ENCODE results near the gene RTP3.

RTP3 gene

DNA sequence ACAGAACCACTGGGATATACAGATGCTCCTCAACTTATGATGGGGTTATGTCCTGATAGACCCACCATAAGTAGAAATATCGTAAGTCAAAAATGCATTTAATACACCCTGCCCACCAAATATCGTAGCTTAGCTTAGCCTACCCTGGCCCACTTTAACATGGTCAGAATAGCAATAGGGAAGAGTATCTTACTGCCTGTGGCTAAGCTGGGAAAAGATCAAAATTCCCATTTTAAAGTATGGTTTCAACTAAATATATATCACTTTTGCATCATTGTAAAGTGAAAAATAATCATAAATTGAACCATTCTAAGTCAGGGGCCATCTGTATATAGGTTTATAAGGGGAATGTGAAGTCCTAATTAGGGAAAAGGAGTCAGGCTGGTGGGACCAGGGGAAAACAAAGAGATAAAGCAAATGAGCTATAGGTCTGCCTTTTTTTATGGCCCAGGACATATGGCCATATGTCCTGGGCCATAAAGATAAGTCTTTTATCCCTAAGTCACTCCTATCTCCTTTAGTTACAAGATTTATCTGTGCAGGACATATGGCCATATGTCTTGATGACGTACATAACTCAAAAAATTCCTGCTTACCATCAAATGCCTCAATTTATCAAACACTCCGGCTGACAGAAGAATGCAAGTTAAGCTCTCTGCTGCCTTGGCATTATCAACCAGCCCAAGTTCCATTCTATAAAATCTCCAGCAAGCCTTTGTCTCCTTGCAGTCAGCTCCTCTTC, 11.2 kb downstream of the RTP3 start:
- Histone ChIP-seq H3K4me2 (ENCODE audit: low read depth, low read length) (no peak overlapping the region), H3K9ac (ENCODE audit: low read length) (no peak overlapping the region), H3K36me3 (replicated peaks; ENCODE audit: insufficient read depth, low read length) (no peaks in the 10 kb centered on the region), H3F3A (ENCODE audit: insufficient read depth, low read length) (no peaks in the 10 kb centered on the region), H3K27ac (ENCODE audit: low read length) (no peak overlapping the region), H3K9me2 (replicated peaks; ENCODE audit: insufficient read depth, low read length) (no peaks in the 10 kb centered on the region), H2AFZ (ENCODE audit: low read length) (no peak overlapping the region), H3K27me3 (replicated peaks; ENCODE audit: insufficient read depth, low read length) (no peaks in the 10 kb centered on the region), H3K9me3 (replicated peaks; ENCODE audit: insufficient read depth, low read length) (no peaks in the 10 kb centered on the region), H3K79me2 (ENCODE audit: low read length) (no peaks in the 10 kb centered on the region), H3K4me1 (ENCODE audit: low read length) (peaks cover 17% of the 10 kb centered on the region), H4K20me1 (ENCODE audit: insufficient read depth, low read length) (no peaks in the 10 kb centered on the region), H3K4me3 (ENCODE audit: low read length) (no peak overlapping the region)
- TF ChIP-seq EZH2 (optimal IDR thresholded peaks at IDR 0.05; ENCODE audit: low read depth, low read length) (no peak), EZH2phosphoT487 (IDR thresholded peaks at IDR 0.05; ENCODE audit: low read length) (no peak)
- TF ChIP-seq, protein P1, sequence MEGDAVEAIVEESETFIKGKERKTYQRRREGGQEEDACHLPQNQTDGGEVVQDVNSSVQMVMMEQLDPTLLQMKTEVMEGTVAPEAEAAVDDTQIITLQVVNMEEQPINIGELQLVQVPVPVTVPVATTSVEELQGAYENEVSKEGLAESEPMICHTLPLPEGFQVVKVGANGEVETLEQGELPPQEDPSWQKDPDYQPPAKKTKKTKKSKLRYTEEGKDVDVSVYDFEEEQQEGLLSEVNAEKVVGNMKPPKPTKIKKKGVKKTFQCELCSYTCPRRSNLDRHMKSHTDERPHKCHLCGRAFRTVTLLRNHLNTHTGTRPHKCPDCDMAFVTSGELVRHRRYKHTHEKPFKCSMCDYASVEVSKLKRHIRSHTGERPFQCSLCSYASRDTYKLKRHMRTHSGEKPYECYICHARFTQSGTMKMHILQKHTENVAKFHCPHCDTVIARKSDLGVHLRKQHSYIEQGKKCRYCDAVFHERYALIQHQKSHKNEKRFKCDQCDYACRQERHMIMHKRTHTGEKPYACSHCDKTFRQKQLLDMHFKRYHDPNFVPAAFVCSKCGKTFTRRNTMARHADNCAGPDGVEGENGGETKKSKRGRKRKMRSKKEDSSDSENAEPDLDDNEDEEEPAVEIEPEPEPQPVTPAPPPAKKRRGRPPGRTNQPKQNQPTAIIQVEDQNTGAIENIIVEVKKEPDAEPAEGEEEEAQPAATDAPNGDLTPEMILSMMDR (IDR thresholded peaks at IDR 0.05; ENCODE audit: low read length): no peak
- no peak for DNase-seq

DNA sequence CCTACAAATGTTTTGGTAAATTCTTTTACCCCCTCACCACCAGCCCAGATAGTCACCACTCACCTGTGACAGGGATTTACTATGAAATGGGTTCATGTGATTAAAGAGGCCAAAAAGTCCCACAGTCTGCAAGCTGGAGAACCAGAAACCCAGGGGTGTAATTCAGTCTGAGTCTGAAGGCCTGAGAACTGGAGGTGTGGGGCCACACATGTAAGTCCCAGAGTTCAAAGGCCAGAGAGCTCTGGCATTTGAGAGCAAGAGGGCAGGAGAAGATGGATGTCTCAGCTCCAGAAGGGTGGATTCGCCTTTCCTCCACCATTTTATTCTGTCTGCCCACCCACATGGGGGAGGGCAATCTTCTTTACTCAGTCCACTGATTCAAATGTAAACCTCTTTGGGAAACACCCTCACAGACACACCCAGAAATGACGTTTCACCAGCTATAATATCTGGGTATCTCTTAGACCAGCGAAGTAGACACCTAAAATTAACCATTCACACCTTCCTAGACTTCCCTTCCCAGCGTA, 11.9 kb downstream of the RTP3 start:
- Histone ChIP-seq H3K4me2 (ENCODE audit: low read depth, low read length) (no peak overlapping the region), H3K79me2 (ENCODE audit: low read length) (no peaks in the 10 kb centered on the region), H3K36me3 (replicated peaks; ENCODE audit: insufficient read depth, low read length) (no peaks in the 10 kb centered on the region), H3K27ac (ENCODE audit: low read length) (no peak overlapping the region), H3K9ac (ENCODE audit: low read length) (no peak overlapping the region), H4K20me1 (ENCODE audit: insufficient read depth, low read length) (no peaks in the 10 kb centered on the region), H3K27me3 (replicated peaks; ENCODE audit: insufficient read depth, low read length) (no peaks in the 10 kb centered on the region), H3K9me2 (replicated peaks; ENCODE audit: insufficient read depth, low read length) (no peaks in the 10 kb centered on the region), H3K4me3 (ENCODE audit: low read length) (no peak overlapping the region), H3F3A (ENCODE audit: insufficient read depth, low read length) (no peaks in the 10 kb centered on the region), H3K4me1 (ENCODE audit: low read length) (peaks cover 15% of the 10 kb centered on the region), H3K9me3 (replicated peaks; ENCODE audit: insufficient read depth, low read length) (no peaks in the 10 kb centered on the region), H2AFZ (ENCODE audit: low read length) (no peak overlapping the region)
- TF ChIP-seq EZH2 (optimal IDR thresholded peaks at IDR 0.05; ENCODE audit: low read depth, low read length): no peak
- no peak for DNase-seq

DNA sequence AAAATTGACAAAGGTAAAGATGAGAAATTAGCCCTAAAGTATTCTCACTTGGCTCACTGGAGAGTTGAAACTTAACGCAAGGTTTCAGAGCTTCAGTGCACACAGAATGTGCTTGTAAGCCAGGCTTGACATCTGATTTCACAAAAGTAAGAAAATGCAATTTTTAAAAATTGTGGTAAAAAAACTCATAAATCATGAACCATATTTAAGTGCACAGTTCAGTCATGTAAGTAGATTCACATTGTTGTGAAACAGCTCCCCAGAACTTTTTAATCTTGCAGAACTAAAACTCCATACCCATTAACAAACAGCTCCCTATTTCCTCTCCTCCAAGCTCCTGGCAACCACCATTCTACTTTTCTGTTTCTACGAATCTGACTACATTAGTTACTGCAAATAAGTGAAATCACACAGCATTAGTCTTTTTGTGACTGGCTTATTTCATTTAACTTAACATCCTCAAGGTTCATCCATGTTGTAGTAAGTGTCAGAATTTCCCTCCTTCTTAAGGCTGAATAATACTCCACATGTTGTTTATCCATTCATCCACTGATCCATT, 14.5 kb downstream of the RTP3 start:
- no peaks in the 10 kb centered on the region for H3K4me1 ChIP-seq (ENCODE audit: low read length)
- no peaks in the 10 kb centered on the region for H3K79me2 ChIP-seq (ENCODE audit: low read length)
- no peak overlapping the region for H3K4me2 ChIP-seq (ENCODE audit: low read depth, low read length)
- no peak overlapping the region for H3K4me3 ChIP-seq (ENCODE audit: low read length)
- no peaks in the 10 kb centered on the region for H3K9me3 ChIP-seq (replicated peaks; ENCODE audit: insufficient read depth, low read length)
- no peak overlapping the region for H2AFZ ChIP-seq (ENCODE audit: low read length)
- H3K27me3 ChIP-seq (replicated peaks; ENCODE audit: insufficient read depth, low read length): no peaks in the 10 kb centered on the region
- no peaks in the 10 kb centered on the region for H4K20me1 ChIP-seq (ENCODE audit: insufficient read depth, low read length)
- TF ChIP-seq EZH2phosphoT487 (IDR thresholded peaks at IDR 0.05; ENCODE audit: low read length): no peak
- TF ChIP-seq, protein P1 (IDR thresholded peaks at IDR 0.05; ENCODE audit: low read length): no peak
- no peak for TF ChIP-seq EZH2 (optimal IDR thresholded peaks at IDR 0.05; ENCODE audit: low read depth, low read length)
- no peak overlapping the region for H3K27ac ChIP-seq (ENCODE audit: low read length)
- H3K36me3 ChIP-seq (replicated peaks; ENCODE audit: insufficient read depth, low read length): no peaks in the 10 kb centered on the region
- no peak overlapping the region for H3K9ac ChIP-seq (ENCODE audit: low read length)
- no peak for DNase-seq
- no peaks in the 10 kb centered on the region for H3F3A ChIP-seq (ENCODE audit: insufficient read depth, low read length)
- H3K9me2 ChIP-seq (replicated peaks; ENCODE audit: insufficient read depth, low read length): no peaks in the 10 kb centered on the region

DNA sequence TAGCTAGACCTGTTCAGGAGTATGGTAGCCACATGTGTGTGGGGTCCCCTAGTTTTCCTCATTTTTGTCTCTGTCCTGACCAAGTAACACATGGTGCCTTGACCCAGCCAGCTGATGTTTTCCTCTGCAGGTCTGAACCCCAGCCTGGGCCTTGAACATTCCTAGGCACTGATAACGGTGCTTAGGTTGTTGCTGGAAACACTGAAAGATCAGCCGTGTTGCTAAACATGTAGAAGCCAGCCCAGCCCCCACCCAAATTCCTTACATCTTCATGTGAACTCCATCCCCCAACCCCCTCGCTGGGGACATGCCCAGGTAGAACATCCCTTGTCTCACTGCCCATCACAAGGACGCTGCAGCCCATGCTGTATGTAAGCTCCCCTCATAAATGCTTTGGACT, 18.7 kb downstream of the RTP3 start:
- no peak overlapping the region for H3K9ac ChIP-seq (ENCODE audit: low read length)
- DNase-seq: no peak
- no peaks in the 10 kb centered on the region for H3K79me2 ChIP-seq (ENCODE audit: low read length)
- no peak overlapping the region for H3K27ac ChIP-seq (ENCODE audit: low read length)
- TF ChIP-seq EZH2phosphoT487 (IDR thresholded peaks at IDR 0.05; ENCODE audit: low read length): no peak
- TF ChIP-seq, protein P1 (IDR thresholded peaks at IDR 0.05; ENCODE audit: low read length): no peak
- no peak for TF ChIP-seq EZH2 (optimal IDR thresholded peaks at IDR 0.05; ENCODE audit: low read depth, low read length)
- H2AFZ ChIP-seq (ENCODE audit: low read length): no peak overlapping the region
- no peaks in the 10 kb centered on the region for H3F3A ChIP-seq (ENCODE audit: insufficient read depth, low read length)
- H3K4me1 ChIP-seq (ENCODE audit: low read length): no peaks in the 10 kb centered on the region
- H3K27me3 ChIP-seq (replicated peaks; ENCODE audit: insufficient read depth, low read length): no peaks in the 10 kb centered on the region
- no peak overlapping the region for H3K4me2 ChIP-seq (ENCODE audit: low read depth, low read length)
- H3K9me2 ChIP-seq (replicated peaks; ENCODE audit: insufficient read depth, low read length): no peaks in the 10 kb centered on the region
- no peak overlapping the region for H3K4me3 ChIP-seq (ENCODE audit: low read length)
- H3K36me3 ChIP-seq (replicated peaks; ENCODE audit: insufficient read depth, low read length): no peaks in the 10 kb centered on the region
- no peaks in the 10 kb centered on the region for H4K20me1 ChIP-seq (ENCODE audit: insufficient read depth, low read length)
- H3K9me3 ChIP-seq (replicated peaks; ENCODE audit: insufficient read depth, low read length): no peaks in the 10 kb centered on the region

All from MM.1S (cell line).